ENCODE data around the gene TNFSF13.

TNFSF13 gene

GRCh38 chr17:7575481-7575883 is 16.9 kb downstream of the TNFSF13 start:
- DNase-seq (ENCODE audit: low spot score), result no peak

- no peak for DNase-seq (ENCODE audit: low spot score)
These were observed 17.4 kb downstream of the TNFSF13 start for GRCh38 chr17:7575959-7576358.

- DNase-seq (ENCODE audit: low spot score), result no peak
These were observed 17.9 kb downstream of the TNFSF13 start for GRCh38 chr17:7576432-7576937.

GRCh38 chr17:7577327-7578199 is 19.0 kb downstream of the TNFSF13 start:
- DNase-seq (ENCODE audit: low spot score), result no peak

GRCh38 chr17:7579001-7579833 is 20.7 kb downstream of the TNFSF13 start, which contains the start of gene CD68:
CD68 (plus strand) TSS chr17:7579638; CDS start chr17:7579678, 40 bp downstream.
- peak; percentile 35 for DNase-seq (ENCODE audit: low spot score)

- no peak for DNase-seq (ENCODE audit: low spot score)
These were observed 21.5 kb downstream of the TNFSF13 start for GRCh38 chr17:7579834-7580603.

- DNase-seq (ENCODE audit: low spot score), result no peak
These were observed 22.3 kb downstream of the TNFSF13 start for GRCh38 chr17:7580604-7581575.

- no peak for DNase-seq (ENCODE audit: low spot score)
These were observed 24.1 kb downstream of the TNFSF13 start for GRCh38 chr17:7582396-7583252.

GRCh38 chr17:7583253-7584109 is 24.9 kb downstream of the TNFSF13 start, which contains the start of gene MPDU1:
MPDU1 (plus strand) TSS chr17:7583852; CDS start chr17:7583863, 11 bp downstream.
- DNase-seq (ENCODE audit: low spot score), result peak; percentile 96

- DNase-seq (ENCODE audit: low spot score), result no peak
These were observed 28.3 kb downstream of the TNFSF13 start for GRCh38 chr17:7586673-7587419.

GRCh38 chr17:7587420-7588151 is 29.0 kb downstream of the TNFSF13 start:
- DNase-seq (ENCODE audit: low spot score), result no peak

GRCh38 chr17:7588553-7589203 is 30.1 kb downstream of the TNFSF13 start:
- no peak for DNase-seq (ENCODE audit: low spot score)

GRCh38 chr17:7589204-7589868 is 30.8 kb downstream of the TNFSF13 start:
- peak; percentile 81 for DNase-seq (ENCODE audit: low spot score)

- DNase-seq (ENCODE audit: low spot score), result no peak
These were observed 31.5 kb downstream of the TNFSF13 start, which contains the start of gene SOX15 for GRCh38 chr17:7589891-7590691. SOX15 (minus strand) TSS chr17:7590094; CDS start chr17:7589676, 418 bp downstream.

GRCh38 chr17:7590743-7591142 is 32.2 kb downstream of the TNFSF13 start:
- DNase-seq (ENCODE audit: low spot score), result no peak

Data from putamen (tissue), 1 donor.